Measurements from ENCODE around the gene NTM.

NTM gene

GRCh38 chr11:132220474-132220873 is 850.1 kb downstream of the NTM start:
- Histone ChIP-seq H4K91ac (ENCODE audit: low read length) (no peak overlapping the region), H2AK5ac (ENCODE audit: low read length, severe bottlenecking) (no peak overlapping the region), H2BK15ac (ENCODE audit: low read depth, poor library complexity, severe bottlenecking) (no peak overlapping the region), H3K27ac (ENCODE audit: low read length, poor library complexity, severe bottlenecking) (no peak overlapping the region), H2BK120ac (ENCODE audit: low read depth, low read length) (no peak overlapping the region), H3K4me1 (ENCODE audit: control insufficient read depth, insufficient read depth, low read depth, low read length) (peaks cover 5% of the 10 kb centered on the region), H2BK12ac (ENCODE audit: low read length in 2 of 2) (no peak overlapping the region), H3K14ac (ENCODE audit: low read length in 2 of 2) (no peak overlapping the region), H2BK5ac (ENCODE audit: low read depth, low read length, poor library complexity, severe bottlenecking) (no peak overlapping the region), H2AFZ (ENCODE audit: low read depth, low read length) (no peak overlapping the region), H3K27me3 (ENCODE audit: control insufficient read depth in 1 of 2, insufficient read depth in 1 of 2, low read length in 2 of 2) (peaks cover 0 to 66% of the 10 kb centered on the region in 2 experiments), H4K8ac (ENCODE audit: low read length) (no peak overlapping the region), H3K4ac (ENCODE audit: low read depth in 1 of 2, low read length in 2 of 2) (no peak overlapping the region), H3K36me3 (ENCODE audit: control insufficient read depth in 1 of 2, insufficient read depth in 2 of 2, low read depth in 1 of 2, low read length in 2 of 2) (peaks cover 0 to 28% of the 10 kb centered on the region in 2 experiments), H3K18ac (ENCODE audit: low read depth in 1 of 2, low read length in 2 of 2) (no peak overlapping the region), H3K4me3 (ENCODE audit: insufficient read depth in 1 of 2, low read depth in 1 of 2, low read length in 2 of 2) (no peak overlapping the region), H3K4me2 (ENCODE audit: low read length, poor library complexity, severe bottlenecking) (no peak overlapping the region), H3K23ac (ENCODE audit: low read length in 2 of 2) (no peak overlapping the region), H3K9me3 (ENCODE audit: control insufficient read depth, low read length) (no peaks in the 10 kb centered on the region), H3K9ac (ENCODE audit: low read length) (peak overlapping the region; percentile 14), H3K79me1 (replicated peaks; ENCODE audit: low read length, poor library complexity, severe bottlenecking) (peaks cover 57% of the 10 kb centered on the region)
- WGBS = 90% methylated on average over 1 of the region's 1 CpG
- peak; percentile 24 for DNase-seq

- H3K9me3 ChIP-seq (ENCODE audit: control insufficient read depth, low read length) = no peaks in the 10 kb centered on the region
- H3K27me3 ChIP-seq (ENCODE audit: control insufficient read depth in 1 of 2, insufficient read depth in 1 of 2, low read length in 2 of 2) = peaks cover 0 to 50% of the 10 kb centered on the region in 2 experiments
- no peak for DNase-seq
- no peak overlapping the region for H2BK15ac ChIP-seq (ENCODE audit: low read depth, poor library complexity, severe bottlenecking)
- no peak overlapping the region for H2BK120ac ChIP-seq (ENCODE audit: low read depth, low read length)
- no peak overlapping the region for H3K27ac ChIP-seq (ENCODE audit: low read length, poor library complexity, severe bottlenecking)
- no peak overlapping the region for H3K4me2 ChIP-seq (ENCODE audit: low read length, poor library complexity, severe bottlenecking)
- H4K91ac ChIP-seq (ENCODE audit: low read length) = no peak overlapping the region
- 87% methylated on average over 2 of the region's 2 CpGs for WGBS
- H3K23ac ChIP-seq (ENCODE audit: low read length in 2 of 2) = no peak overlapping the region
- H3K14ac ChIP-seq (ENCODE audit: low read length in 2 of 2) = no peak overlapping the region
- H4K8ac ChIP-seq (ENCODE audit: low read length) = no peak overlapping the region
- H2BK12ac ChIP-seq (ENCODE audit: low read length in 2 of 2) = no peak overlapping the region
- H3K4me3 ChIP-seq (ENCODE audit: insufficient read depth in 1 of 2, low read depth in 1 of 2, low read length in 2 of 2) = no peak overlapping the region
- H3K79me1 ChIP-seq (replicated peaks; ENCODE audit: low read length, poor library complexity, severe bottlenecking) = peaks cover 50% of the 10 kb centered on the region
- peaks cover 5% of the 10 kb centered on the region for H3K4me1 ChIP-seq (ENCODE audit: control insufficient read depth, insufficient read depth, low read depth, low read length)
- no peak overlapping the region for H2AK5ac ChIP-seq (ENCODE audit: low read length, severe bottlenecking)
- peaks cover 0 to 24% of the 10 kb centered on the region in 2 experiments for H3K36me3 ChIP-seq (ENCODE audit: control insufficient read depth in 1 of 2, insufficient read depth in 2 of 2, low read depth in 1 of 2, low read length in 2 of 2)
- H2AFZ ChIP-seq (ENCODE audit: low read depth, low read length) = no peak overlapping the region
- no peak overlapping the region for H2BK5ac ChIP-seq (ENCODE audit: low read depth, low read length, poor library complexity, severe bottlenecking)
- H3K18ac ChIP-seq (ENCODE audit: low read depth in 1 of 2, low read length in 2 of 2) = no peak overlapping the region
- H3K4ac ChIP-seq (ENCODE audit: low read depth in 1 of 2, low read length in 2 of 2) = no peak overlapping the region
- H3K9ac ChIP-seq (ENCODE audit: low read length) = no peak overlapping the region
Observed at GRCh38 chr11:132222345-132222744, 851.9 kb downstream of the NTM start.

- Histone ChIP-seq H2BK12ac (ENCODE audit: low read length in 2 of 2) (no peak overlapping the region), H3K27ac (ENCODE audit: low read length, poor library complexity, severe bottlenecking) (no peak overlapping the region), H3K9ac (ENCODE audit: low read length) (no peak overlapping the region), H2BK120ac (ENCODE audit: low read depth, low read length) (no peak overlapping the region), H3K23ac (ENCODE audit: low read length in 2 of 2) (no peak overlapping the region), H3K14ac (ENCODE audit: low read length in 2 of 2) (no peak overlapping the region), H3K18ac (ENCODE audit: low read depth in 1 of 2, low read length in 2 of 2) (no peak overlapping the region), H2BK5ac (ENCODE audit: low read depth, low read length, poor library complexity, severe bottlenecking) (no peak overlapping the region), H2AK5ac (ENCODE audit: low read length, severe bottlenecking) (no peak overlapping the region), H2AFZ (ENCODE audit: low read depth, low read length) (no peak overlapping the region), H3K4ac (ENCODE audit: low read depth in 1 of 2, low read length in 2 of 2) (no peak overlapping the region), H3K27me3 (ENCODE audit: control insufficient read depth in 1 of 2, insufficient read depth in 1 of 2, low read length in 2 of 2) (peaks cover 0 to 30% of the 10 kb centered on the region in 2 experiments), H3K36me3 (ENCODE audit: control insufficient read depth in 1 of 2, insufficient read depth in 2 of 2, low read depth in 1 of 2, low read length in 2 of 2) (peaks cover 0 to 17% of the 10 kb centered on the region in 2 experiments), H3K4me1 (ENCODE audit: control insufficient read depth, insufficient read depth, low read depth, low read length) (peaks cover 4% of the 10 kb centered on the region), H3K4me2 (ENCODE audit: low read length, poor library complexity, severe bottlenecking) (no peak overlapping the region), H4K8ac (ENCODE audit: low read length) (no peak overlapping the region), H3K9me3 (ENCODE audit: control insufficient read depth, low read length) (no peaks in the 10 kb centered on the region), H4K91ac (ENCODE audit: low read length) (no peak overlapping the region), H3K4me3 (ENCODE audit: insufficient read depth in 1 of 2, low read depth in 1 of 2, low read length in 2 of 2) (no peak overlapping the region), H3K79me1 (replicated peaks; ENCODE audit: low read length, poor library complexity, severe bottlenecking) (peaks cover 50% of the 10 kb centered on the region), H2BK15ac (ENCODE audit: low read depth, poor library complexity, severe bottlenecking) (no peak overlapping the region)
- DNase-seq = no peak
- WGBS = 87% methylated on average over 4 of the region's 4 CpGs
Observed at GRCh38 chr11:132226522-132226921, 856.1 kb downstream of the NTM start.

DNA sequence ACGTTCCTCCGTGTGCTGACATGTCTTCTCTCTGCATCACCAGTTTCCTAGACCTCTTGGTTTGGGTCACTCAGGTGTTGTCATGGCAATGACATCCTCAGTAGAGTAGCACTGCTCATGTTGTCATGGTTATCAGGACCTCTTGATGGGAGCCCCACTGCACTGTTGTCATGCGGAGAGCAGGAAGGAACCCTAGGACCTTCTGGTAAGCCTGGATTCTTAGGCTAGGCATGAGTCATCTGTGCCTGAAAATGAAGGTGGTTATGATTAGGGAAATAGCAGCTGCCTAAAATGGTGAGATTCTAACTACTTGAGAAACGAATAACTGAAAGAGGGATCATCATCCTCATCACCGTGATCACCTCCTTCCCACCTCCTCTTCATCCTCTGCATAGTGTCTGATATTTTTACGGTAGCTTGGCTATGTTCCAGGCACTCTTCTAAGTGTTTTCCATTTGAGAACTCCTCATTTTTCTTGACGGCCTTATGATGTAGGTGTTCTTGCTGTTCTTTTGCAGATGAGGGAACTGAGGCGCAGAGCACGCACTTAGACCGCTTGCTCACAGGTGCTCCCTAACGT is 858.4 kb downstream of the NTM start:
- Histone ChIP-seq H3K4me2 (ENCODE audit: low read length, poor library complexity, severe bottlenecking) (no peak overlapping the region), H3K4ac (ENCODE audit: low read depth in 1 of 2, low read length in 2 of 2) (no peak overlapping the region), H3K14ac (ENCODE audit: low read length in 2 of 2) (peak overlapping the region in 1 of 2 experiments; percentile 36), H3K18ac (ENCODE audit: low read depth in 1 of 2, low read length in 2 of 2) (no peak overlapping the region), H2AFZ (ENCODE audit: low read depth, low read length) (no peak overlapping the region), H3K9me3 (ENCODE audit: control insufficient read depth, low read length) (no peaks in the 10 kb centered on the region), H3K9ac (ENCODE audit: low read length) (no peak overlapping the region), H3K79me1 (replicated peaks; ENCODE audit: low read length, poor library complexity, severe bottlenecking) (peaks cover 50% of the 10 kb centered on the region), H2BK120ac (ENCODE audit: low read depth, low read length) (no peak overlapping the region), H3K27ac (ENCODE audit: low read length, poor library complexity, severe bottlenecking) (no peak overlapping the region), H2BK12ac (ENCODE audit: low read length in 2 of 2) (no peak overlapping the region), H3K4me3 (ENCODE audit: insufficient read depth in 1 of 2, low read depth in 1 of 2, low read length in 2 of 2) (no peak overlapping the region), H2BK15ac (ENCODE audit: low read depth, poor library complexity, severe bottlenecking) (no peak overlapping the region), H3K27me3 (ENCODE audit: control insufficient read depth in 1 of 2, insufficient read depth in 1 of 2, low read length in 2 of 2) (peaks cover 0 to 9% of the 10 kb centered on the region in 2 experiments), H4K8ac (ENCODE audit: low read length) (no peak overlapping the region), H3K23ac (ENCODE audit: low read length in 2 of 2) (no peak overlapping the region), H2BK5ac (ENCODE audit: low read depth, low read length, poor library complexity, severe bottlenecking) (no peak overlapping the region), H3K36me3 (ENCODE audit: control insufficient read depth in 1 of 2, insufficient read depth in 2 of 2, low read depth in 1 of 2, low read length in 2 of 2) (peaks cover 0 to 9% of the 10 kb centered on the region in 2 experiments), H2AK5ac (ENCODE audit: low read length, severe bottlenecking) (no peak overlapping the region), H4K91ac (ENCODE audit: low read length) (no peak overlapping the region), H3K4me1 (ENCODE audit: control insufficient read depth, insufficient read depth, low read depth, low read length) (peaks cover 4% of the 10 kb centered on the region)
- no peak for DNase-seq
- 89% methylated on average over 11 of the region's 11 CpGs for WGBS

Data from mesenchymal stem cell (in vitro differentiated cells and primary cell).